Measurements from ENCODE around the gene ALG13.
"Not testable (repeated sequence)": the region's sequence is repeated elsewhere in the genome, so short reads cannot be mapped to it uniquely, and the experiment has no call there.

ALG13 gene

DNA sequence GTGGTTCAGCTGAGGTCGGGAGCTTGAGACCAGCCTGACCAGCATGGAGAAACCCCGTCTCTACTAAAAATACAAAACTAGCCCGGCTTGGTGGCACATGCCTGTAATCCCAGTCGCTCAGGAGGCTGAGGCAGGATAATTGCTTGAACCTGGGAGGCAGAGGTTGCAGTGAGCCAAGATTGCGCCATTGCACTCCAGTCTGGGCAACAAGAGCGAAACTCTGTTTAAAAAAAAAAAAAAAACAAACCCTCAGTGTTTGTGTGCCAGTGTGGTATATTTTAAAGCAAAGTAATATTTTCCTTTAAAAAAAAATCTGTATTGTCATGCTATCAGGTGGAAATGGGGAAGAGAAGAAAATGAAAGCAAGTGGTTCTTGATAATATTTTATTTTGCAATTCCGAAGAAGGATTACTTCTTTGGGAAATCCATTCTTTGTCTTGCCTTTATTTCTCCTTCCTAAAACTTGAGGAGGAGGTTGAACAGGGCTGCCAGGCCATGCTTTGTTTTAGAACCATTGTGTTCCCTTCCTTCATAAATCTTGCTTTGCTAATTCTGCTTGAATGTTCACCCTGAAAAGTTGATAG lies 14.4 kb downstream of the ALG13 start:
- no peak for TF ChIP-seq ZNF274 (IDR thresholded peaks at IDR 0.05; ENCODE audit: low read depth, low read length)
- no peak overlapping the region for H3K4me3 ChIP-seq (ENCODE audit: low read length)

DNA sequence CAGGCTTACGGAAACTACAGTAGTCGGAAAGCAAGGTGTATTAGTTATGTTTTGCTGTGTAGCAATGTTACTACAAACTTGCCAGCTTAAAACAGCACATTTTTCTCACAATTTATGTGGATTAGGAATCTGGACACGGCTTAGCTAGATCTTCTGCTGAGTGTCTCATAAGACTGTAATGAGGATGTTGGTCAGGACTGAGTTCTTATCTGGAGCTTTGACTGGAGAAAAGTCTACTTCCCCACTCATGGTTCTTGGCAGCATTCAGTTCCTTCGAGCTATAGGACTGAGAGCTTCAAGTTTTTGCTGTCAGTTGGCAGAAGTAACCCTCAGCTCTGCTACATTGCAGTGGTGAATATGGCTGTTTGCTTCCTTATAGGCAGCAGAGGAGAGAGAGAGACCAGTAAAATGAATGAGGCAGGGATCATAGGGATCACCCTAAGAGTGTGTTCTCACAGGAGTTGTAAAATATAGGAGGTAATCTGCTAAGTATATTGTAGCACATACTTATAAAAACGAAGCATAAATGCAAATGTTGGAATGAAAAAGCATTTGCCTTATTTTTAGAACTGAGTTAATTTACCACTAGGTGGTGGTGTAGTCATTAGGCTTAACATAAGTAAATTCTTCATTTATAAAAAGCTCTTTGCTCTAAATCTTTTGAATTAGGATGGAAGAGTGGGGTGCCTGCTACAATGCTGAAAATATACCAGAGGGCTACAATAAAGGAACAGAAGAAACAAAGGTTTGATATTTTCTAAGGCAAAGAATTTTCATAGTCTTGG lies 38.6 kb downstream of the ALG13 start:
- no peak overlapping the region for H3K4me3 ChIP-seq (ENCODE audit: low read length)
- no peak for TF ChIP-seq ZNF274 (IDR thresholded peaks at IDR 0.05; ENCODE audit: low read depth, low read length)

DNA sequence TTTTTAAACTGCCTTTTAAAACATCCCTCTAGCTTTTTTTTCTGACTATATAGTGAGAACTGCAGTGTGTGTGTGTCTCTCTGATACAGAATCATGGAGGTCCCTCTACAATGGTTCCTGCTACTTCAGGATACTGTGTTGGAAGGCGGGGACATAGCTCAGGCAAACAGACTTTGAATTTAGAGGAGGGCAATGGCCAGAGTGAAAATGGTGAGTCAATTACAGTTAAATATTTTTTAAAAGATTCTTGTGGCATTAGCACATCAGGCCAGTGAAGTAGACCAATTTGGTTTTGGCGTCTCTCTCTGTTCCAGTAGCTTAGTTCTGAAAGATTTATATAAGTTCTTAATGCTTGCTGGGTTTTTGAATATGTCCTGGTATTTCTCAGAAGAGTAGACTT lies 47.1 kb downstream of the ALG13 start:
- no peak for TF ChIP-seq ZNF274 (IDR thresholded peaks at IDR 0.05; ENCODE audit: low read depth, low read length)
- no peak overlapping the region for H3K4me3 ChIP-seq (ENCODE audit: low read length)

DNA sequence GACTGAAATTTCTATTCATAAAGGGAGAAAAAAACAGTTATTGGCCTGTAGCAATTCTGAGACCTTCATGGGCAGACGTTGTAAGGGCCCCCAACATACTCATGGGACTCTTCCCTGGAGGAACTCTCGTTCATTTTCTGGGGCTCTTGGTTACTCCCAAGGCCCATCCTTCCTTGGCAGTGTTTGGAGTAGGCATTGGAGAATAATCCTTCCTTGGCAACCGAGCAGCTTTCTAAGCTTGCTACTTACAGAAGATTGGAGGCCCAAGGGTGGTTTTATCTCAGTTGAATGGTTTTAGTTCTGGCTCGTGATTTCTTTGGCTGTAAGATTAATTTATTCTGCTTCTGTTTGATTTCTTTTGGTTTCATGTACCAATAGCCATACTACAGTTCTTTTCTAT lies 50.4 kb downstream of the ALG13 start:
- TF ChIP-seq ZNF274 (IDR thresholded peaks at IDR 0.05; ENCODE audit: low read depth, low read length): no peak
- H3K4me3 ChIP-seq (ENCODE audit: low read length): no peak overlapping the region

DNA sequence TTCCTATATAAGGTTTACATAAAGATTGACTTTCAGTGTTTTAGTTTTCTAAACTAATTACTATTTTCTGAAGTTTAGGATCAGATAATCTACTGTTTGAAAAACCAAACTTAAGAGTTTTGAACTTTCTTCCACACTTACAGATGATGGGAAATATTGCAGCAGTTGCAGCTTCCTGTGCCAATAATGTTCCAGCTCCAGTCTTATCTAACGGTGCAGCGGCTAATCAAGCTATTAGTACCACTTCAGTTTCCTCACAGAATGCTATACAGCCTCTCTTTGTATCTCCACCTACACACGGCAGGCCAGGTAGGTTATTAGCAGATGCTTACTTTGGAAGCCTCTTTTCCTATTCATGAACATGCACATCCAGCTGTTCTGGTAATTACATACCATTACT lies 55.6 kb downstream of the ALG13 start:
- H3K4me3 ChIP-seq (ENCODE audit: low read length): no peak overlapping the region
- no peak for TF ChIP-seq ZNF274 (IDR thresholded peaks at IDR 0.05; ENCODE audit: low read depth, low read length)

DNA sequence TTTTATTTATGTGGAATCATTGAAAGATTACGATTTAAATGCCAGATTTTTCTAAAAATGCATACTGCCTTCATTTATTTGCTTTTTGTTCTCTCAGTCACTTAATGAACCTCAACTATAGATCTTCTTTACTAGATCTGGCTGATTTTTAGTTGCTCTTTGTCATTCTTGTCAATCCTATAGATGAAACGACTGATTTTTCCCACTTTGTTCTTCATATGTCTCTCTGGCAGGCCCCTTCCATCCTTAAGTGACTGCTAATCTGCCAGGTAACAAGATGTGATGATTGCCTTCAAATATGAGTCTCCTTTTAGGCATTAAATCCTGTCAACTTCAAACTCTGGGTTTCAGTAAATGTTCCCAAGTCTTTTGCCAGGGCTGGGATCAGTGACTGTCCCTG lies 61.0 kb downstream of the ALG13 start:
- no peak overlapping the region for H3K4me3 ChIP-seq (ENCODE audit: low read length)
- no peak for TF ChIP-seq ZNF274 (IDR thresholded peaks at IDR 0.05; ENCODE audit: low read depth, low read length)

DNA sequence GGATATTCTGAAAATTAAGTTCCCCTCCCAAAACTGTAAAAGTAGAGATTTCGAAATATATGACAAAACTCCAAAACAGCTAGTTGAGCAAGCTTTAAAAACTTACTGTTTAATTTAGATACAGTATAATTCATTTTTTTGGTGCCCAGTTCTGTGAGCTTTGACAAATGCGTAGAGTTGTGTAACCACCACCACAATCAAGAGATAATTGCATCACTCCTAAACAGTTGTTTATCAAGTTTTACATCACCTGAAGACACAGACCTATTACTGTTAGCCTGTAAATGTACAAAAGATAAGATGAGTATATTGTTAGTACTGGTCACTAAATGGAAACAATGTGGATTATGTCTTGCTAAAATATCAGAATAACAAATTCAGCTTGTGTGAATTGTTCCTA lies 62.3 kb downstream of the ALG13 start:
- H3K4me3 ChIP-seq (ENCODE audit: low read length): no peak overlapping the region
- TF ChIP-seq ZNF274 (IDR thresholded peaks at IDR 0.05; ENCODE audit: low read depth, low read length): no peak

DNA sequence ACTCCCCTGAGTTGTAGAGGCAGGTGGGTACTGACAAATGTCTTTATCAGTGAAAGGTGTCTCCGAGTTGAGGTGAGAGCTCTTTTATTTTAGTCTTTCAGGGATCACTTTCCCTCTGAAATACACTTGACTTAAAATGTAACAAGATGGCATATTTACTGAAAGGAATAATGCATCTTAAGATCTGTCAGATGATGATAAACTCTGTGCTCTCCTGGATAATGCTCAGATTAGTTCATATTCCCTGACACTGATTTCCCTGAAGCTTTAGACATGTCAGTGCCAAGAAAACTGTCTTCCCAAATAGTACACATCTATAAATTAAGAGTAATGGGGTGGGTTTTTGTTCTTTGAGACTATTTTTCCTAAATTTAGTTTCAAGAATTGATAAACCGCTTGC lies 75.5 kb downstream of the ALG13 start:
- no peak for TF ChIP-seq ZNF274 (IDR thresholded peaks at IDR 0.05; ENCODE audit: low read depth, low read length)

DNA sequence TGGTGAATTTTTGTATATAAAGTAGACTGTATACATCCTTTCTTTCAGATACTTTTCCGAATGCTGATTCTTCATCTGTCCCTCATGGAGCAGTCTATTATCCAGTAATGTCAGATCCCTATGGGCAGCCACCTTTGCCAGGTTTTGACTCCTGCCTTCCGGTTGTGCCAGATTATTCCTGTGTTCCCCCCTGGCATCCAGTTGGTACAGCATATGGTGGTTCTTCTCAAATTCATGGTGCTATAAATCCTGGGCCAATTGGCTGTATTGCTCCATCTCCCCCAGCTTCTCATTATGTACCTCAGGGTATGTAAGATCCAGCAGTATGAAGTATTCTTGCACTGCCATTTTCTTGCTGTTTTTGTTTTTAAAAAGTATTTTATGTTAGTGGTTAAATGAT lies 78.7 kb downstream of the ALG13 start:
- no peak for TF ChIP-seq ZNF274 (IDR thresholded peaks at IDR 0.05; ENCODE audit: low read depth, low read length)
- H3K4me3 ChIP-seq (ENCODE audit: low read length): no peak overlapping the region

More for the DNA sequence above, 75.5 kb downstream of the ALG13 start:
- H3K4me3 ChIP-seq (ENCODE audit: low read length): no peak overlapping the region

DNA sequence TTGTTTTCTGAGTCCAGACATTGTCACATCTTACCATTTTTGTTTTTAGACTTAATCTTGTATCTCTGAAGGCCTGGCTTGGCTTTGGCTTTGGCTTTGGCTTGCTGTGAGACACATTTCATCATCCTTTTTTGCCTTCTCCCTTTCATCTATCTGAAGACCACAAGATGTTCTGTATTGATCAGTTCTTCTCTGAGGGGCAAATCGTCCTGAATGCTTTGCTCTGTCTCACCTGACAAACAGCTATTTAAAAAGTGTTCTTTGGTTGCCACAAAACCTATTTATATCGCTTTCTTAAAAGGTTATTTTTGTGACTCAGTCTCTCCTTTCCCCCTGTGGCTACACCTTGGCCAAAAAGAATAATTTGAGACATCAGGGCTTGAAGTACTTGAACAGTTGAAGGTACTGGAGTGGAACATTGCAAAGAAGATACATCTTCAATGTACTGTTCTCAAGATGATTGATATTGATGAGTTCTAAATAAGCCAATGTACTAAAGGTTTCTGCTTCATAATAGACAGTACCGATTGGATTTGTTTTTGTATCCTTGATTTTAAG lies 80.7 kb downstream of the ALG13 start:
- TF ChIP-seq ZNF274 (IDR thresholded peaks at IDR 0.05; ENCODE audit: low read depth, low read length): no peak
- H3K4me3 ChIP-seq (ENCODE audit: low read length): no peak overlapping the region

DNA sequence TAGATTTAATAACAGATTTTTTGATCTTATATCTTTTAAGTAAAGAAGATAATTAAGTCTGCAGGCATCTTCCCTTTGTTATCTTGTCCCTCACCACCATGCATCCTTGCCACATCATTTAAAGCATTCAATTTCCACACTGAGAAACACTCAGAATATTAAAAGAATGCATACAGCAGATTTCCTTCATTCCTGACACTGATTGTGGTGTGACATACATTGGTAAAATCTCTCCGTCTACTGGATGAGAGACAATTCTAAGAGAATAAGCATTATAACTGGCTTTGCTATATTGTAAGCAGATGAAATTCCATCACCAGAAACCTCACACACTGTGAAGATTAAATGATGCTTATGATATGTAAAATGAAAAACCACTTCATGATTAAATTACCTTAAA lies 97.6 kb downstream of the ALG13 start:
- no peak overlapping the region for H3K4me3 ChIP-seq (ENCODE audit: low read length)
- TF ChIP-seq ZNF274 (IDR thresholded peaks at IDR 0.05; ENCODE audit: low read depth, low read length): no peak

DNA sequence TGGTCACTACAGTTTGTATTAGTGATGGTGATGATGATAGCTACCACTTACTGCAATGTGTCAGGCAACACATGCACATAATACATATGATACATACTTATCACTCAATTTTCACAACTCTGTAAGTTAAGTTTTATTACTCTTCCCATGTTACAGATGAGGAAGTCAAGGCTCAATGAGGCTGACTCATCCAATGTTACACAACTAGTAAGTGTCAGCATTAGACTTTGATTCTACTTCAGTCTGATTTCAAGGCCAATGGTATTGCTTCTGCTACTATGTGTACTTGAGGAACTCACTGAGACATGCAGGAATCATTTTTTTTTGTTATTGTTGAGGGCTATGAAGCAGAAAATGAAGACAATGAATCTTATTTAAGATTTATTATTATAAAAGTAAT lies 98.6 kb downstream of the ALG13 start:
- no peak for TF ChIP-seq ZNF274 (IDR thresholded peaks at IDR 0.05; ENCODE audit: low read depth, low read length)
- H3K4me3 ChIP-seq (ENCODE audit: low read length): no peak overlapping the region

DNA sequence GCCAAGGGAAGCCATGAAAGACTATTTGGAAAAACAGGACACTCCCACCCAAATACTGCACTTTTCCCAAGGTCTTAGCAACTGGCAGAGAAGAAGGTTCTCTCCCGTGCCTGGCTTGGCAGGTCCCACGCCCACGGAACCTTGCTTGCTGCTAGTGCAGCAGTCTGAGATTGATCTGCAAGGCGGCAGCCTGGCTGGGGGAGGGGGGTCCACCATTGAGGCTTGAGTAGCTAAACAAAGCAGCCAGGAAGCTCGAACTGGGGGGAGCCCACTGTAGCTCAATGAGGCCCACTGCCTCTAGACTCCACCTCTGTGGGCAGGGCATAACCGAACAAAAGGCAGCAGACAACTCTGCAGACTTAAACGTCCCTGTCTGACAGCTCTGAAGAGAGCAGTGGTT lies 103.7 kb downstream of the ALG13 start:
- H3K4me3 ChIP-seq (ENCODE audit: low read length): no peak overlapping the region
- no peak for TF ChIP-seq ZNF274 (IDR thresholded peaks at IDR 0.05; ENCODE audit: low read depth, low read length)

DNA sequence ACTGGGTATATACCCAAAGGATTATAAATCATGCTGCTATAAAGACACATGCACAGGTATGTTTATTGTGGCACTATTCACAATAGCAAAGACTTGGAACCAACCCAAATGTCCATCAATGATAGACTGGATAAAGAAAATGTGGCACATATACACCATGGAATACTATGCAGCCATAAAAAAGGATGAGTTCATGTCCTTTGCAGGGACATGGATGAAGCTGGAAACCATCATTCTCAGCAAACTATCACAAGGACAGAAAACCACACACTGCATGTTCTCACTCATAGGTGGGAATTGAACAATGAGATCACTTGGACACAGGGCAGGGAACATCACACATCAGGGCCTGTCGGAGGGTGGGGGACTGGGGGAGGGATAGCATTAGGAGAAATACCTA lies 109.1 kb downstream of the ALG13 start:
- not testable (repeated sequence) for H3K4me3 ChIP-seq (ENCODE audit: low read length)

Data from GM08714 (cell line).